Measurements from ENCODE around the gene STEEP1. TPM values are rescaled to one million over a fixed set of nuclear protein-coding genes. Genes with fewer than 3 reads are reported as not detected.
"Not testable (repeated sequence)": the region's sequence is repeated elsewhere in the genome, so short reads cannot be mapped to it uniquely, and the experiment has no call there.

STEEP1 gene
- total RNA-seq, 4 donors from 2014 or later, result 15.4 to 25.7 (median 20.8) TPM

- Histone ChIP-seq H3K9me3 (no peaks in the 10 kb centered on the region), H3K27me3 (no peaks in the 10 kb centered on the region), H3K4me1 (no peaks in the 10 kb centered on the region), H3K4me3 (no peak overlapping the region), H3K36me3 (no peaks in the 10 kb centered on the region), H3K27ac (peak overlapping the region in 2 of 4 donors; percentile 67 to 74)
- DNase-seq, result peak in 1 of 3 donors; percentile 30
- TF ChIP-seq POLR2A (IDR thresholded peaks at IDR 0.05) (no peak), CTCF (IDR thresholded peaks at IDR 0.05) (no peak)
Observed at GRCh38 chrX:119507206-119507605, 58.0 kb downstream of the STEEP1 start.

GRCh38 chrX:119505945-119506344, 59.3 kb downstream of the STEEP1 start:
- Histone ChIP-seq H3K36me3 (no peaks in the 10 kb centered on the region), H3K27ac (peak overlapping the region in 1 of 4 donors; percentile 45), H3K9me3 (no peaks in the 10 kb centered on the region), H3K4me3 (no peak overlapping the region), H3K27me3 (no peaks in the 10 kb centered on the region), H3K4me1 (no peaks in the 10 kb centered on the region)
- TF ChIP-seq CTCF (IDR thresholded peaks at IDR 0.05) (no peak), POLR2A (IDR thresholded peaks at IDR 0.05) (no peak)
- DNase-seq, result peak in 1 of 3 donors; percentile 62

- H3K4me1 ChIP-seq, H3K4me3 ChIP-seq, H3K36me3 ChIP-seq, H3K27me3 ChIP-seq, H3K9me3 ChIP-seq: not testable (repeated sequence)
- DNase-seq, result peak in 1 of 3 donors; percentile 39
- H3K27ac ChIP-seq, result peak overlapping the region in 2 of 4 donors; percentile 56 to 90
Observed at GRCh38 chrX:119505145-119505544, 60.1 kb downstream of the STEEP1 start.

GRCh38 chrX:119503484-119503861, 61.7 kb downstream of the STEEP1 start:
- H3K27ac ChIP-seq, result peak overlapping the region in 3 of 4 donors; percentile 60 to 94 (median 90)

GRCh38 chrX:119502727-119503483, 62.3 kb downstream of the STEEP1 start:
- no peaks in the 10 kb centered on the region for H3K36me3 ChIP-seq
- no peaks in the 10 kb centered on the region for H3K9me3 ChIP-seq
- DNase-seq, result peak in 2 of 3 donors; percentile 82 to 87
- no peaks in the 10 kb centered on the region for H3K27me3 ChIP-seq
- H3K4me3 ChIP-seq, result no peak overlapping the region
- H3K4me1 ChIP-seq, result no peaks in the 10 kb centered on the region
- TF ChIP-seq CTCF (IDR thresholded peaks at IDR 0.05), result peak in 2 of 6 experiments; percentile 9 to 32
- peak; percentile 48 to 52 for TF ChIP-seq POLR2A (IDR thresholded peaks at IDR 0.05)
- H3K27ac ChIP-seq, result peak overlapping the region in 3 of 4 donors; percentile 60 to 94 (median 90)

More at GRCh38 chrX:119503484-119503861, 61.7 kb downstream of the STEEP1 start:
- TF ChIP-seq CTCF (IDR thresholded peaks at IDR 0.05) (no peak), POLR2A (IDR thresholded peaks at IDR 0.05) (no peak)
- peak in 2 of 3 donors; percentile 55 to 57 for DNase-seq
- no peaks in the 10 kb centered on the region for H3K36me3 ChIP-seq
- H3K4me3 ChIP-seq, result no peak overlapping the region
- no peaks in the 10 kb centered on the region for H3K27me3 ChIP-seq
- H3K9me3 ChIP-seq, result no peaks in the 10 kb centered on the region
- H3K4me1 ChIP-seq, result no peaks in the 10 kb centered on the region

GRCh38 chrX:119501511-119502148, 63.6 kb downstream of the STEEP1 start:
- TF ChIP-seq CTCF (IDR thresholded peaks at IDR 0.05) (no peak), POLR2A (IDR thresholded peaks at IDR 0.05) (no peak)
- H3K4me3 ChIP-seq, result no peak overlapping the region
- H3K27me3 ChIP-seq, result no peaks in the 10 kb centered on the region
- no peak for DNase-seq
- no peaks in the 10 kb centered on the region for H3K4me1 ChIP-seq
- no peaks in the 10 kb centered on the region for H3K36me3 ChIP-seq
- H3K27ac ChIP-seq, result peak overlapping the region in 3 of 4 donors; percentile 59 to 94 (median 90)
- H3K9me3 ChIP-seq, result no peaks in the 10 kb centered on the region
